ENCODE data around the gene KIR2DL3. TPM values are rescaled to one million over a fixed set of nuclear protein-coding genes. Genes with fewer than 3 reads are reported as not detected.

Gene KIR2DL3
- total and polyA plus RNA-seq, 2 of the 4 experiments (the other 2 are of a cell fraction), result not detected

DNA sequence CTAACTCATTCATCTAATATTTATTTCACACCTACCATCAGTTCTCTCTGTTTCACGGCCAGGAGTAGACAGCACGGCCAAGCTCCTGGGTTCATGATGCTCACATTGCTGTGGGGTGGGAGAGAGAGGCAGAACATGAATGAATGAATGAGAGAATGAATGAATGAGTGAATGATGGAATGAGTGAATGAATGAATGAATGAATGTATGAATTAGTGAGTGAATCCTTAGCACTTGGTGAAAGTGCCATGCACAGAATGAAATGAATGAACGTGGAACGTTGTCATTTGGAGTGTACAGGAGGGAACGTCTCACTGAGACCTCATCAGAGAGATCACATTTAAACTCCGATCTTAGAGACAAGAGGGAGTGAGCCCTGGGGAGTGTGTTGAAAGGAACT is 53.2 kb downstream of the KIR2DL3 start:
- H2BK15ac ChIP-seq (ENCODE audit: low read depth, low read length), result no peak overlapping the region
- H4K91ac ChIP-seq (ENCODE audit: insufficient read depth, low read depth, low read length), result no peak overlapping the region
- BruUV-seq (replicated peaks), result no TSS peak
- no peak overlapping the region for H3K56ac ChIP-seq (ENCODE audit: extremely low read depth, insufficient read depth, low read length)
- H2AFZ ChIP-seq (replicated peaks; ENCODE audit: low read length, poor library complexity), result no peak overlapping the region
- no peak overlapping the region for H4K8ac ChIP-seq (ENCODE audit: low read depth in 2 of 2, low read length in 2 of 2)
- intact Hi-C loops (cut with micrococcal nuclease), result no loop called here
- no peaks in the 10 kb centered on the region for H4K20me1 ChIP-seq (ENCODE audit: insufficient read depth, low read length)
- no peak overlapping the region for H3K18ac ChIP-seq (ENCODE audit: low read depth, low read length)
- no peak overlapping the region for H3K27ac ChIP-seq (ENCODE audit: insufficient read depth, low read length)
- no peak overlapping the region for H3K4me2 ChIP-seq (ENCODE audit: low read depth, low read length)
- H3K4me1 ChIP-seq (ENCODE audit: control insufficient read depth, insufficient read depth, low read length), result no peaks in the 10 kb centered on the region
- no peak overlapping the region for H3K9ac ChIP-seq (ENCODE audit: low read depth, low read length)
- dilution Hi-C loops (cut with HindIII; ENCODE audit: low sequenced_read_pairs, unreplicated experiment), result no loop called here
- H2BK20ac ChIP-seq (ENCODE audit: low read depth, low read length), result no peak overlapping the region
- POLR2A ChIA-PET (ENCODE audit: unreplicated experiment), result no interaction called here
- TF ChIP-seq, protein P1, sequence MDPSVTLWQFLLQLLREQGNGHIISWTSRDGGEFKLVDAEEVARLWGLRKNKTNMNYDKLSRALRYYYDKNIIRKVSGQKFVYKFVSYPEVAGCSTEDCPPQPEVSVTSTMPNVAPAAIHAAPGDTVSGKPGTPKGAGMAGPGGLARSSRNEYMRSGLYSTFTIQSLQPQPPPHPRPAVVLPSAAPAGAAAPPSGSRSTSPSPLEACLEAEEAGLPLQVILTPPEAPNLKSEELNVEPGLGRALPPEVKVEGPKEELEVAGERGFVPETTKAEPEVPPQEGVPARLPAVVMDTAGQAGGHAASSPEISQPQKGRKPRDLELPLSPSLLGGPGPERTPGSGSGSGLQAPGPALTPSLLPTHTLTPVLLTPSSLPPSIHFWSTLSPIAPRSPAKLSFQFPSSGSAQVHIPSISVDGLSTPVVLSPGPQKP (IDR thresholded peaks at IDR 0.05; ENCODE audit: borderline replicate concordance, low read depth, low read length), result no peak
- TF ChIP-seq USF2 (IDR thresholded peaks at IDR 0.05; ENCODE audit: low read depth, low read length) (no peak), FOS (IDR thresholded peaks at IDR 0.05; ENCODE audit: low read depth, low read length) (no peak), MXI1 (IDR thresholded peaks at IDR 0.05; ENCODE audit: borderline replicate concordance, low read depth, low read length) (no peak), RCOR1 (IDR thresholded peaks at IDR 0.05; ENCODE audit: insufficient replicate concordance, low read length) (no peak), CEBPB (IDR thresholded peaks at IDR 0.05; ENCODE audit: low read depth, low read length) (no peak), MAZ (IDR thresholded peaks at IDR 0.05; ENCODE audit: borderline replicate concordance, low read depth, low read length) (no peak), CHD1 (IDR thresholded peaks at IDR 0.05; ENCODE audit: low read depth, low read length) (no peak), NFE2L2 (IDR thresholded peaks at IDR 0.05; ENCODE audit: low read depth, low read length) (no peak), CTCF (conservative IDR thresholded peaks at IDR 0.05; ENCODE audit: low read depth, low read length) (no peak), POLR2A (IDR thresholded peaks at IDR 0.05; ENCODE audit: low read depth, low read length) (no peak), RAD21 (IDR thresholded peaks at IDR 0.05; ENCODE audit: low read length) (no peak), RFX5 (IDR thresholded peaks at IDR 0.05; ENCODE audit: low read depth, low read length) (no peak), BHLHE40 (IDR thresholded peaks at IDR 0.05; ENCODE audit: low read depth, low read length) (no peak), SMC3 (IDR thresholded peaks at IDR 0.05; ENCODE audit: low read depth, low read length) (no peak), MAFK (IDR thresholded peaks at IDR 0.05; ENCODE audit: low read depth, low read length) (no peak)
- no peak overlapping the region for H3K4ac ChIP-seq (ENCODE audit: low read depth, low read length)
- no peak for ATAC-seq (ENCODE audit: low read depth)
- no peak overlapping the region for H2BK120ac ChIP-seq (ENCODE audit: low read depth, low read length)
- no peaks in the 10 kb centered on the region for H3K36me3 ChIP-seq (ENCODE audit: control insufficient read depth, insufficient read depth, low read length)
- H3K23ac ChIP-seq (ENCODE audit: low read depth, low read length), result no peak overlapping the region
- H3K4me3 ChIP-seq (ENCODE audit: insufficient read depth, low read depth, low read length), result no peak overlapping the region
- no peaks in the 10 kb centered on the region for H3K79me1 ChIP-seq (ENCODE audit: low read depth in 1 of 2, low read length in 2 of 2)
- H2AK5ac ChIP-seq (ENCODE audit: low read depth, low read length), result no peak overlapping the region
- H3K14ac ChIP-seq (replicated peaks; ENCODE audit: low read depth, low read length), result no peak overlapping the region
- in situ Hi-C loops (cut with MboI; ENCODE audit: low sequenced_read_pairs), result no loop called here
- H2BK5ac ChIP-seq (ENCODE audit: low read depth, low read length, poor library complexity, severe bottlenecking), result no peak overlapping the region
- H3K9me3 ChIP-seq (ENCODE audit: control insufficient read depth, insufficient read depth, low read length), result peaks cover 22% of the 10 kb centered on the region
- no peaks in the 10 kb centered on the region for H3K27me3 ChIP-seq (ENCODE audit: control insufficient read depth, insufficient read depth, low read length)
- no peak overlapping the region for H4K5ac ChIP-seq (ENCODE audit: low read depth, low read length)
- no peak overlapping the region for H2AK9ac ChIP-seq (replicated peaks; ENCODE audit: low read depth, low read length, poor library complexity)
- no peaks in the 10 kb centered on the region for H3K9me1 ChIP-seq (ENCODE audit: insufficient read depth, low read length)
- WGBS, 2 experiments (ENCODE audit: extremely low coverage in 2 of 2, insufficient read length in 1 of 2), result 55% methylated on average over 5 of the region's 6 CpGs; no CpG with 5 or more reads in 1 of the 2 experiments
- DNase-seq, result no peak
- CTCF ChIA-PET, result no interaction called here
